MCF 10A (cell line): ENCODE measurements around the gene GRID1. TPM values are rescaled to one million over a fixed set of nuclear protein-coding genes. Genes with fewer than 3 reads are reported as not detected.

Experiments
- BruUV-seq: library from RNA; stranded (reverse); fragments of 400-500 nt; replicated peaks from 2 replicates; lab custom pipeline; 2021; lab: Mats Ljungman, UMichigan
- CTCF ChIA-PET: fragments of 300-600 bp; sonication (Branson Sonifier 250); formaldehyde crosslinking; extraction: SDS; loops from one replicate; lab custom pipeline; 2021; ENCODE audit warnings: antibody characterized with exemption, inconsistent platforms; lab: Yijun Ruan, JAX
- POLR2A ChIA-PET: fragments of 300-600, 350-650 bp; sonication (Branson Sonifier 250); formaldehyde crosslinking; extraction: SDS; loops from one replicate; lab custom pipeline; 2020; ENCODE audit warnings: antibody characterized with exemption, inconsistent platforms; lab: Yijun Ruan, JAX
- DNase-seq: peaks from one replicate; pipeline ENCODE4 v3.0.0-alpha.2; 2018; ENCODE audit not compliant: unreplicated experiment
- H3K27ac Mint-ChIP-seq: one replicate; pipeline ENCODE4 v1.8.0; 2022; ENCODE audit warnings: mild to moderate bottlenecking, low read depth, mixed read lengths; ENCODE audit not compliant: unreplicated experiment
- H3K27me3 Mint-ChIP-seq: one replicate; pipeline ENCODE4 v1.8.0; 2022; ENCODE audit warnings: mixed read lengths; ENCODE audit not compliant: insufficient read depth, unreplicated experiment
- H3K36me3 Mint-ChIP-seq: one replicate; pipeline ENCODE4 v1.8.0; 2022; ENCODE audit warnings: mild to moderate bottlenecking, moderate library complexity, mixed read lengths; ENCODE audit not compliant: insufficient read depth, unreplicated experiment
- H3K4me1 Mint-ChIP-seq: one replicate; pipeline ENCODE4 v1.8.0; 2022; ENCODE audit warnings: mixed read lengths; ENCODE audit not compliant: insufficient read depth, unreplicated experiment
- H3K4me3 Mint-ChIP-seq: one replicate; pipeline ENCODE4 v1.8.0; 2022; ENCODE audit warnings: mild to moderate bottlenecking, moderate library complexity, mixed read lengths; ENCODE audit not compliant: unreplicated experiment
- H3K9me3 Mint-ChIP-seq: one replicate; pipeline ENCODE4 v1.8.0; 2022; ENCODE audit warnings: mixed read lengths; ENCODE audit not compliant: unreplicated experiment
- intact Hi-C: fragments of 100-400 bp; cut with micrococcal nuclease; formaldehyde crosslinking; loops from 2 replicates; pipeline ENCODE4 v1.14.1; 2022
- total RNA-seq: library from RNA; stranded (reverse); gene quantifications from 2 replicates; pipeline ENCODE4 v1.2.3, GENCODE V29; 2022
- TF ChIP-seq, protein P1 (sequence below): fragments of 200-600 bp; IDR thresholded peaks from one replicate; pipeline ENCODE4 v1.8.0; 2022; ENCODE audit warnings: antibody characterized with exemption, mild to moderate bottlenecking; ENCODE audit not compliant: unreplicated experiment

The GRID1 gene
- total RNA-seq, 1 experiment from 2014 or later: not detected

DNA sequence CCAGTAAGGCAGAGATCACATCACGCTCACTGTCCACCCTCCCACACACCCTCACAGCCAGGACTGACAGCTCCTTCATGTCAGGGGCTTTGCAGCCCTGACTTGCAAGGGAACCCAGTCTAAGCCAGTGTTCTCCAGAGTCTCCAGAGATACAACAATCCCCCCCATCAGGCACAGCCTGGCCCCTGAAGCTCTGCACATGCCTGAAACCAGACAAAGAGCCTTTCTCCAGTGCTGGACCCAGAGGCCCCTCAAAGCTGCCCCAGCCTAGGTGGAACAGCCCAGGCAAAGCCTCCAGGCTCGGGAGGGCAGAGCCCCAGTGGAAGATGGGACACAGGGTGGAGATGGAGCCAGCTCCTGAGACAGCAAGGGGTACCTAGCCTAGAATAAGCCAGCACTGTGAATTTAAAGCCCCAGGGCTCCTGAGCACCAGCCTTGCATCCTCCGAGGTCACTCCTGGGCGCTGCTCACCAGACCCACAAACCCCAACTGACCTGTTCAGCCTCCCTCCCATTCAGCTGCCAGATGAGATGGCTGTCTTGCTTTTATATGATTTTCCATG lies 50.2 kb downstream of the GRID1 start:
- TF ChIP-seq, protein P1, sequence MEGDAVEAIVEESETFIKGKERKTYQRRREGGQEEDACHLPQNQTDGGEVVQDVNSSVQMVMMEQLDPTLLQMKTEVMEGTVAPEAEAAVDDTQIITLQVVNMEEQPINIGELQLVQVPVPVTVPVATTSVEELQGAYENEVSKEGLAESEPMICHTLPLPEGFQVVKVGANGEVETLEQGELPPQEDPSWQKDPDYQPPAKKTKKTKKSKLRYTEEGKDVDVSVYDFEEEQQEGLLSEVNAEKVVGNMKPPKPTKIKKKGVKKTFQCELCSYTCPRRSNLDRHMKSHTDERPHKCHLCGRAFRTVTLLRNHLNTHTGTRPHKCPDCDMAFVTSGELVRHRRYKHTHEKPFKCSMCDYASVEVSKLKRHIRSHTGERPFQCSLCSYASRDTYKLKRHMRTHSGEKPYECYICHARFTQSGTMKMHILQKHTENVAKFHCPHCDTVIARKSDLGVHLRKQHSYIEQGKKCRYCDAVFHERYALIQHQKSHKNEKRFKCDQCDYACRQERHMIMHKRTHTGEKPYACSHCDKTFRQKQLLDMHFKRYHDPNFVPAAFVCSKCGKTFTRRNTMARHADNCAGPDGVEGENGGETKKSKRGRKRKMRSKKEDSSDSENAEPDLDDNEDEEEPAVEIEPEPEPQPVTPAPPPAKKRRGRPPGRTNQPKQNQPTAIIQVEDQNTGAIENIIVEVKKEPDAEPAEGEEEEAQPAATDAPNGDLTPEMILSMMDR: no peak
- BruUV-seq: no TSS peak
- CTCF ChIA-PET: interaction anchor here (1.5 kb wide), 1 partner anchor 14 kb away, joined by 5 read pairs; no protein-coding TSS in a partner anchor

GRCh38 chr10:86315549-86315942 lies 51.0 kb downstream of the GRID1 start:
- H3K9me3 Mint-ChIP-seq: no peaks in the 10 kb centered on the region
- H3K36me3 Mint-ChIP-seq: no peaks in the 10 kb centered on the region
- ChIA-PET CTCF (interaction anchor here (1.5 kb wide), 1 partner anchor 14 kb away, joined by 5 read pairs; no protein-coding TSS in a partner anchor), POLR2A (no interaction called here)
- peaks cover 5% of the 10 kb centered on the region for H3K4me1 Mint-ChIP-seq
- H3K27ac Mint-ChIP-seq: no peak overlapping the region
- TF ChIP-seq, protein P1: no peak
- intact Hi-C loops: no loop called here
- no peak overlapping the region for H3K4me3 Mint-ChIP-seq
- BruUV-seq: no TSS peak
- no peak for DNase-seq
- peaks cover 12% of the 10 kb centered on the region for H3K27me3 Mint-ChIP-seq

More for the DNA sequence above, 50.2 kb downstream of the GRID1 start:
- Mint-ChIP-seq H3K4me1 (peaks cover 5% of the 10 kb centered on the region), H3K36me3 (no peaks in the 10 kb centered on the region), H3K4me3 (no peak overlapping the region), H3K9me3 (no peaks in the 10 kb centered on the region), H3K27ac (no peak overlapping the region), H3K27me3 (peaks cover 13% of the 10 kb centered on the region)
- intact Hi-C loops: no loop called here
- POLR2A ChIA-PET: no interaction called here
- DNase-seq: no peak

- H3K27me3 Mint-ChIP-seq: peaks cover 12% of the 10 kb centered on the region
- TF ChIP-seq, protein P1: no peak
- H3K9me3 Mint-ChIP-seq: no peaks in the 10 kb centered on the region
- POLR2A ChIA-PET: no interaction called here
- no peaks in the 10 kb centered on the region for H3K36me3 Mint-ChIP-seq
- intact Hi-C loops: no loop called here
- no peak overlapping the region for H3K4me3 Mint-ChIP-seq
- CTCF ChIA-PET: no interaction called here
- H3K4me1 Mint-ChIP-seq: peaks cover 5% of the 10 kb centered on the region
- DNase-seq: no peak
- no peak overlapping the region for H3K27ac Mint-ChIP-seq
- BruUV-seq: no TSS peak
These were observed 51.7 kb downstream of the GRID1 start for GRCh38 chr10:86314616-86315548.

DNA sequence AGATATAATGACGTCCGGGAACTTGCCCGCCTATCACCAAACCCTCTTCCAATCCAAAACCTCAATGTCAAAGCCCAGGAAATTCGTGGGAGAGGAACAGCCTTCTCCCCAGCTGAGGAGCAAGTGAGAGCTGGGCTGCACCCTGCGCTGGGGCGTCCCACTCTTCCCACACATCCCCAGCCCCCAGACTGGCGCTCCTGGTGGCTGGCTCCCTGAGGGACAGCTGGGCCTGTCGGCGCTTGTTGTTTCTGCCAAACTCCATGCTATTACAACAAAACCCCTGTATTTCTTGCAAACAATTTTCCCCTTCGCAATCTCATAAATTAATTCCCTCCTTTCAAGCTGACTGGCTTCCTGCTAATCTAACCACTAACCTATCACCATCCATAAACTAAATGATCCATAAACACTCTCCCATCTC lies 53.0 kb downstream of the GRID1 start:
- Mint-ChIP-seq H3K9me3 (no peaks in the 10 kb centered on the region), H3K4me3 (no peak overlapping the region), H3K27me3 (peaks cover 12% of the 10 kb centered on the region), H3K36me3 (no peaks in the 10 kb centered on the region), H3K4me1 (peaks cover 5% of the 10 kb centered on the region), H3K27ac (no peak overlapping the region)
- no peak for DNase-seq
- CTCF ChIA-PET: no interaction called here
- TF ChIP-seq, protein P1: no peak
- BruUV-seq: no TSS peak
- POLR2A ChIA-PET: no interaction called here
- intact Hi-C loops: no loop called here
